Lung (tissue), 12 donors: ENCODE results near the gene YTHDF1. TPM values are rescaled to one million over a fixed set of nuclear protein-coding genes. Genes with fewer than 3 reads are reported as not detected.

Experiments used
- ATAC-seq: fragments of 200-7000 bp; cut with Tn5 transposase; one replicate; pipeline ENCODE4 v1.9.1; 2020; ENCODE audit warnings: moderate number of reproducible peaks; ENCODE audit not compliant: insufficient read depth, low FRiP score
- DNase-seq, 3 donors: peaks; one replicate each; pipeline ENCODE4 v3.0.0-alpha.2; 2013 to 2017
- H3K27ac ChIP-seq, 2 donors: one replicate each; pipeline ENCODE4 v1.5.1; 2013; ENCODE audit warnings: mild to moderate bottlenecking in 2 of 2, moderate library complexity in 2 of 2, control low read depth in 1 of 2, inconsistent platforms in 1 of 2, low read depth in 1 of 2, low read length in 1 of 2
- H3K27me3 ChIP-seq, 3 donors: one replicate each; pipeline ENCODE4 v1.5.1; 2013; ENCODE audit warnings: low read length in 2 of 3; ENCODE audit not compliant: control insufficient read depth in 3 of 3, insufficient read depth in 3 of 3
- H3K36me3 ChIP-seq, 4 donors: one replicate each; pipeline ENCODE4 v1.5.1; 2013; ENCODE audit warnings: low read length in 4 of 4, mild to moderate bottlenecking in 1 of 4, moderate library complexity in 1 of 4; ENCODE audit not compliant: control insufficient read depth in 4 of 4, insufficient read depth in 4 of 4
- H3K4me1 ChIP-seq, 5 donors: one replicate each; pipeline ENCODE4 v1.5.1; 2013; ENCODE audit warnings: low read length in 5 of 5, mild to moderate bottlenecking in 2 of 5, moderate library complexity in 1 of 5; ENCODE audit not compliant: control insufficient read depth in 5 of 5, insufficient read depth in 5 of 5
- H3K4me3 ChIP-seq: one replicate; pipeline ENCODE4 v1.5.1; 2013; ENCODE audit warnings: mild to moderate bottlenecking, control low read depth, moderate library complexity
- H3K9ac ChIP-seq, 2 donors: one replicate each; pipeline ENCODE4 v1.5.1; 2013; ENCODE audit warnings: low read length in 2 of 2, control low read depth in 1 of 2; ENCODE audit not compliant: insufficient read depth in 1 of 2
- H3K9me3 ChIP-seq, 4 donors: one replicate each; pipeline ENCODE4 v1.5.1; 2013; ENCODE audit warnings: low read length in 3 of 4, mild to moderate bottlenecking in 1 of 4, moderate library complexity in 1 of 4; ENCODE audit not compliant: control insufficient read depth in 4 of 4, insufficient read depth in 3 of 4
- WGBS, 2 donors: extraction: QIAGEN DNeasy Blood & Tissue Kit; methylation state at CpG; one replicate each; pipeline ENCODE4 v1.1.7; 2013; 5-methylcytosine and 5-hydroxymethylcytosine counted together
- polyA plus RNA-seq, 2 donors: library from polyadenylated mRNA; stranded (reverse); fragments of 200-250 nt; gene quantifications; one replicate each; pipeline ENCODE4 v1.2.1, GENCODE V29; 2013
- total RNA-seq, 2 donors: library from RNA; depleted of rRNA in 1 of 2; stranded (reverse); fragments of >200 nt in 1 of 2; gene quantifications; one replicate each; pipeline ENCODE4 v1.2.1, GENCODE V29; 2014 to 2021
- TF ChIP-seq, protein P1 (sequence below): IDR thresholded peaks from 2 replicates; pipeline ENCODE4 v1.5.1; 2012; ENCODE audit warnings: mild to moderate bottlenecking; ENCODE audit errors: control extremely low read depth, extremely low read depth
- donor health status: control.
- donor health status: control.
- donor health status: Bipolar disorder and iron deficiency.
- donor health status: healthy.
- donor health status: DM: yes; HTN: yes; CAD: no.

YTHDF1 gene
- total and polyA plus RNA-seq, 4 donors = 21.9 to 33.8 (median 24.1) TPM

DNA sequence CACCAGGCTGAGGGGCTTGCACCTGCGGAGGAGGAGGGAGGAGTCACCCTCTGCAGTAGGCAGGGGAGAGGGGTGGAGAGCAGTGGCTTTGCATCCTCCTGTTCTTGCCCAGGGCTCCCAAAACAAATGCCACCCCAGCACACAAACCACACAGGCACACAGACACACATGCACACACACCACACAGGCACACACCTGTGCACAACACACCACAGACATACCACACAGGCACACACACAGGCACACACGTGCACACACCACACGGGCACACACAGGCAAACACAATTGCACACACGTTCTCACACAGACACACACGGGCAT is 26.6 kb downstream of the YTHDF1 start:
- H3K27me3 ChIP-seq = no peaks in the 10 kb centered on the region
- no peak for ATAC-seq
- WGBS, 2 donors = 83 to 86% methylated on average over 5 of the region's 5 CpGs
- H3K9me3 ChIP-seq = no peaks in the 10 kb centered on the region
- H3K27ac ChIP-seq = no peak overlapping the region
- DNase-seq = no peak
- peaks cover 0 to under 1% (median 0%) of the 10 kb centered on the region in 4 donors for H3K36me3 ChIP-seq
- no peak overlapping the region for H3K4me3 ChIP-seq
- TF ChIP-seq, protein P1, sequence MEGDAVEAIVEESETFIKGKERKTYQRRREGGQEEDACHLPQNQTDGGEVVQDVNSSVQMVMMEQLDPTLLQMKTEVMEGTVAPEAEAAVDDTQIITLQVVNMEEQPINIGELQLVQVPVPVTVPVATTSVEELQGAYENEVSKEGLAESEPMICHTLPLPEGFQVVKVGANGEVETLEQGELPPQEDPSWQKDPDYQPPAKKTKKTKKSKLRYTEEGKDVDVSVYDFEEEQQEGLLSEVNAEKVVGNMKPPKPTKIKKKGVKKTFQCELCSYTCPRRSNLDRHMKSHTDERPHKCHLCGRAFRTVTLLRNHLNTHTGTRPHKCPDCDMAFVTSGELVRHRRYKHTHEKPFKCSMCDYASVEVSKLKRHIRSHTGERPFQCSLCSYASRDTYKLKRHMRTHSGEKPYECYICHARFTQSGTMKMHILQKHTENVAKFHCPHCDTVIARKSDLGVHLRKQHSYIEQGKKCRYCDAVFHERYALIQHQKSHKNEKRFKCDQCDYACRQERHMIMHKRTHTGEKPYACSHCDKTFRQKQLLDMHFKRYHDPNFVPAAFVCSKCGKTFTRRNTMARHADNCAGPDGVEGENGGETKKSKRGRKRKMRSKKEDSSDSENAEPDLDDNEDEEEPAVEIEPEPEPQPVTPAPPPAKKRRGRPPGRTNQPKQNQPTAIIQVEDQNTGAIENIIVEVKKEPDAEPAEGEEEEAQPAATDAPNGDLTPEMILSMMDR = no peak
- H3K4me1 ChIP-seq = no peaks in the 10 kb centered on the region
- H3K9ac ChIP-seq = no peak overlapping the region

DNA sequence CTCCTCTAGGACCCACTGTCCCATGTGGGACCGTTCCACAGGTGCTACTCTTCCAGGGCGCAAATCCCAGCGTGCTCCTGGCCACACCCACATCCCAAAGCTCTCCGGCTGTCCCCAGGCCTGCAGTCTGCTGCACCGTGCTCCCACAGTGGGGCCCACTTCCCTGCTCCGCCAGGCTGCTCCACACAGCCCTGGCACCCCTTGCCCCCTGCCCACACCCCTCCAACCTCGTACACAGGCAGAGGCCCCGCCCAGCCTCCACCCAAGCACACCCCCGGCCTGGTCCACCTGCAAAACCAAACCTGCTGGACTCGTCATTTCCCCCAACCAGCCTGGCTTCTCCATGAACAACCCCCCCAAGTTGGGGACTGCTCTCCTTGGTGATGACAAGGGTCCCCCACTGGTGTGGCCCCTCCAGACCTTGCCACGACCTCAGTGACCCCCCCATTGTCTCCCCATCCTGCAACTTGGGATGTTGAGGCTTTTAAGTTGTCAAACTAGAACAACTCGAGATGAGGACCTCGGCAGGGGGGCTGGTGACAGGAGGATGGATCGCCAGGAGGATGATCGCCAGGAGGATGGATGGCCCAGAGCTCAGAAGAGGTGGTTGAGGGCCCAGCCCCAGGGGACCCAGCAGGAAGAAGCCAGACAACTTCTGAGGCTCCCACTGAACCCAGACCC is 27.1 kb downstream of the YTHDF1 start:
- Histone ChIP-seq H3K4me1 (no peaks in the 10 kb centered on the region), H3K27me3 (peaks cover 0 to 3% (median 0%) of the 10 kb centered on the region in 3 donors), H3K9me3 (no peaks in the 10 kb centered on the region), H3K36me3 (no peaks in the 10 kb centered on the region), H3K27ac (no peak overlapping the region), H3K9ac (no peak overlapping the region), H3K4me3 (no peak overlapping the region)
- TF ChIP-seq, protein P1 = no peak
- WGBS, 2 donors = 62 to 74% methylated on average over 15 of the region's 15 CpGs
- no peak for DNase-seq
- ATAC-seq = no peak

DNA sequence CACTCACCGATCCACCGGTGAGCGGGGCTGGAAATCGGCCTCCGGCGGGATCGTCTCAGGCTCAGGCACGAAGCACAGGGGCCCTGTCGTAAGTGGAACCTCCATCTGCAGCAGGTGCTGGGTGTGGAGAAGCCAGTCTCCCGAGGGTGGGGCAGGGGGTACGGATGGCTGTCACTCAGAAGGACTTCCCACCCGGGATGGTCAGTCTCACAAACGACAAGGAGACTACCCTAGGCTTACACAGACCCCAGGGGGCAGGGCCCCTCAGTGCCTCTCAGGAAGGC is 27.8 kb downstream of the YTHDF1 start:
- H3K4me3 ChIP-seq = no peak overlapping the region
- ATAC-seq (no peak), DNase-seq (no peak)
- no peak overlapping the region for H3K9ac ChIP-seq
- WGBS, 2 donors = 83% methylated on average over 13 of the region's 13 CpGs
- H3K36me3 ChIP-seq = no peaks in the 10 kb centered on the region
- peaks cover 0 to 3% (median 0%) of the 10 kb centered on the region in 4 donors for H3K9me3 ChIP-seq
- no peaks in the 10 kb centered on the region for H3K4me1 ChIP-seq
- H3K27ac ChIP-seq = no peak overlapping the region
- TF ChIP-seq, protein P1 = no peak
- H3K27me3 ChIP-seq = peaks cover 0 to 3% (median 0%) of the 10 kb centered on the region in 3 donors
